ENCODE results near the gene IQSEC1.

DNA sequence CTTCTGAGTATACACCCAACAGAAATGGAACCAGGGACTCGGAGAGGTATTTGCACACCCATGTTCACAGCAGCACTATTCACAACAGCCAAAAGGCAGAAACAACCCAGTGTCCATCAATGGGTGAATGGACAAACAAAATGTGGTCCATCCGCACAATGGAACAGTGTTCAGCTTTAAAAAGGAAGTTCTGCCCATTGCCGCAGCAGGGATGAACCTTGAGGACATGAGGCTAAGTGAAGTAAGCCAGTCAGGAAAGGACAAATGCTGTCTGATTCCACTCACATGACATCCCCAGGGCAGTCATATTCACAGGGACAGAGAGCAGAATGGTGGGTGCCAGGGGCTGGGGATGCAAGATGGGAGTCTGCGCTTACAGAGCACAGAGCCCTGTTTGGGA, 7.5 kb downstream of the IQSEC1 start:
- TF ChIP-seq POLR2A (IDR thresholded peaks at IDR 0.05; ENCODE audit: extremely low read depth, insufficient read length), result no peak
- TF ChIP-seq, protein P1, sequence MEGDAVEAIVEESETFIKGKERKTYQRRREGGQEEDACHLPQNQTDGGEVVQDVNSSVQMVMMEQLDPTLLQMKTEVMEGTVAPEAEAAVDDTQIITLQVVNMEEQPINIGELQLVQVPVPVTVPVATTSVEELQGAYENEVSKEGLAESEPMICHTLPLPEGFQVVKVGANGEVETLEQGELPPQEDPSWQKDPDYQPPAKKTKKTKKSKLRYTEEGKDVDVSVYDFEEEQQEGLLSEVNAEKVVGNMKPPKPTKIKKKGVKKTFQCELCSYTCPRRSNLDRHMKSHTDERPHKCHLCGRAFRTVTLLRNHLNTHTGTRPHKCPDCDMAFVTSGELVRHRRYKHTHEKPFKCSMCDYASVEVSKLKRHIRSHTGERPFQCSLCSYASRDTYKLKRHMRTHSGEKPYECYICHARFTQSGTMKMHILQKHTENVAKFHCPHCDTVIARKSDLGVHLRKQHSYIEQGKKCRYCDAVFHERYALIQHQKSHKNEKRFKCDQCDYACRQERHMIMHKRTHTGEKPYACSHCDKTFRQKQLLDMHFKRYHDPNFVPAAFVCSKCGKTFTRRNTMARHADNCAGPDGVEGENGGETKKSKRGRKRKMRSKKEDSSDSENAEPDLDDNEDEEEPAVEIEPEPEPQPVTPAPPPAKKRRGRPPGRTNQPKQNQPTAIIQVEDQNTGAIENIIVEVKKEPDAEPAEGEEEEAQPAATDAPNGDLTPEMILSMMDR (IDR thresholded peaks at IDR 0.05; ENCODE audit: low read depth, low read length), result no peak
- TF ChIP-seq, protein P2, sequence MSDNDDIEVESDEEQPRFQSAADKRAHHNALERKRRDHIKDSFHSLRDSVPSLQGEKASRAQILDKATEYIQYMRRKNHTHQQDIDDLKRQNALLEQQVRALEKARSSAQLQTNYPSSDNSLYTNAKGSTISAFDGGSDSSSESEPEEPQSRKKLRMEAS (IDR thresholded peaks at IDR 0.05; ENCODE audit: low read depth, low read length), result no peak
- no peak for TF ChIP-seq MYC (IDR thresholded peaks at IDR 0.05; ENCODE audit: low read depth, low read length)
